ENCODE results near the gene RBMS3. TPM values are rescaled to one million over a fixed set of nuclear protein-coding genes. Genes with fewer than 3 reads are reported as not detected.

Gene RBMS3
- total and polyA plus RNA-seq, 2 of the 13 experiments (the other 11 are each of a cell fraction or from before 2014, with no cell fraction given), result not detected

GRCh38 chr3:29690686-29691353 is 409.9 kb downstream of the RBMS3 start:
- in situ Hi-C loops (cut with HindIII; ENCODE audit: extremely low pct_ligation_motif_present, low pct_unique_long_range_greater_than_20kb) (no loop called here), intact Hi-C loops (cut with micrococcal nuclease; ENCODE audit: unreplicated experiment) (no loop called here)
- Histone ChIP-seq H3K4me3 (replicated peaks in 1 of 3; ENCODE audit: insufficient read depth in 1 of 3, low read depth in 2 of 3, low read length in 3 of 3) (no peak overlapping the region), H2AFZ (ENCODE audit: low read length) (no peak overlapping the region), H3K79me2 (ENCODE audit: insufficient read depth, low read length) (no peaks in the 10 kb centered on the region), H3K27ac (ENCODE audit: extremely low read length, insufficient read depth, low read length) (no peak overlapping the region), H3K4me2 (ENCODE audit: low read depth, low read length) (no peak overlapping the region), H3K9me3 (ENCODE audit: low read length) (no peaks in the 10 kb centered on the region), H3K36me3 (replicated peaks in 1 of 2; ENCODE audit: control insufficient read depth in 1 of 2, insufficient read depth in 2 of 2, low read length in 2 of 2) (no peaks in the 10 kb centered on the region), H3K9ac (ENCODE audit: insufficient read depth, low read depth, low read length) (no peak overlapping the region), H3K27me3 (ENCODE audit: control insufficient read depth in 1 of 2, insufficient read depth in 2 of 2, low read length in 2 of 2) (no peaks in the 10 kb centered on the region), H3K4me1 (ENCODE audit: insufficient read depth, low read length) (no peaks in the 10 kb centered on the region), H4K20me1 (ENCODE audit: insufficient read depth, low read length) (no peaks in the 10 kb centered on the region)
- FAIRE-seq, result no peak
- ATAC-seq, result no peak
- BruUV-seq (replicated peaks), result no TSS peak
- TF ChIP-seq ZNF678 (CRISPR knock-in tag; IDR thresholded peaks at IDR 0.05), result no peak
- TF ChIP-seq TSC22D2 (CRISPR knock-in tag; IDR thresholded peaks at IDR 0.05; ENCODE audit: borderline replicate concordance), result no peak
- TF ChIP-seq RXRA (CRISPR knock-in tag; IDR thresholded peaks at IDR 0.05), result no peak
- TF ChIP-seq MED13 (CRISPR knock-in tag; IDR thresholded peaks at IDR 0.05), result no peak
- TF ChIP-seq, protein P1, sequence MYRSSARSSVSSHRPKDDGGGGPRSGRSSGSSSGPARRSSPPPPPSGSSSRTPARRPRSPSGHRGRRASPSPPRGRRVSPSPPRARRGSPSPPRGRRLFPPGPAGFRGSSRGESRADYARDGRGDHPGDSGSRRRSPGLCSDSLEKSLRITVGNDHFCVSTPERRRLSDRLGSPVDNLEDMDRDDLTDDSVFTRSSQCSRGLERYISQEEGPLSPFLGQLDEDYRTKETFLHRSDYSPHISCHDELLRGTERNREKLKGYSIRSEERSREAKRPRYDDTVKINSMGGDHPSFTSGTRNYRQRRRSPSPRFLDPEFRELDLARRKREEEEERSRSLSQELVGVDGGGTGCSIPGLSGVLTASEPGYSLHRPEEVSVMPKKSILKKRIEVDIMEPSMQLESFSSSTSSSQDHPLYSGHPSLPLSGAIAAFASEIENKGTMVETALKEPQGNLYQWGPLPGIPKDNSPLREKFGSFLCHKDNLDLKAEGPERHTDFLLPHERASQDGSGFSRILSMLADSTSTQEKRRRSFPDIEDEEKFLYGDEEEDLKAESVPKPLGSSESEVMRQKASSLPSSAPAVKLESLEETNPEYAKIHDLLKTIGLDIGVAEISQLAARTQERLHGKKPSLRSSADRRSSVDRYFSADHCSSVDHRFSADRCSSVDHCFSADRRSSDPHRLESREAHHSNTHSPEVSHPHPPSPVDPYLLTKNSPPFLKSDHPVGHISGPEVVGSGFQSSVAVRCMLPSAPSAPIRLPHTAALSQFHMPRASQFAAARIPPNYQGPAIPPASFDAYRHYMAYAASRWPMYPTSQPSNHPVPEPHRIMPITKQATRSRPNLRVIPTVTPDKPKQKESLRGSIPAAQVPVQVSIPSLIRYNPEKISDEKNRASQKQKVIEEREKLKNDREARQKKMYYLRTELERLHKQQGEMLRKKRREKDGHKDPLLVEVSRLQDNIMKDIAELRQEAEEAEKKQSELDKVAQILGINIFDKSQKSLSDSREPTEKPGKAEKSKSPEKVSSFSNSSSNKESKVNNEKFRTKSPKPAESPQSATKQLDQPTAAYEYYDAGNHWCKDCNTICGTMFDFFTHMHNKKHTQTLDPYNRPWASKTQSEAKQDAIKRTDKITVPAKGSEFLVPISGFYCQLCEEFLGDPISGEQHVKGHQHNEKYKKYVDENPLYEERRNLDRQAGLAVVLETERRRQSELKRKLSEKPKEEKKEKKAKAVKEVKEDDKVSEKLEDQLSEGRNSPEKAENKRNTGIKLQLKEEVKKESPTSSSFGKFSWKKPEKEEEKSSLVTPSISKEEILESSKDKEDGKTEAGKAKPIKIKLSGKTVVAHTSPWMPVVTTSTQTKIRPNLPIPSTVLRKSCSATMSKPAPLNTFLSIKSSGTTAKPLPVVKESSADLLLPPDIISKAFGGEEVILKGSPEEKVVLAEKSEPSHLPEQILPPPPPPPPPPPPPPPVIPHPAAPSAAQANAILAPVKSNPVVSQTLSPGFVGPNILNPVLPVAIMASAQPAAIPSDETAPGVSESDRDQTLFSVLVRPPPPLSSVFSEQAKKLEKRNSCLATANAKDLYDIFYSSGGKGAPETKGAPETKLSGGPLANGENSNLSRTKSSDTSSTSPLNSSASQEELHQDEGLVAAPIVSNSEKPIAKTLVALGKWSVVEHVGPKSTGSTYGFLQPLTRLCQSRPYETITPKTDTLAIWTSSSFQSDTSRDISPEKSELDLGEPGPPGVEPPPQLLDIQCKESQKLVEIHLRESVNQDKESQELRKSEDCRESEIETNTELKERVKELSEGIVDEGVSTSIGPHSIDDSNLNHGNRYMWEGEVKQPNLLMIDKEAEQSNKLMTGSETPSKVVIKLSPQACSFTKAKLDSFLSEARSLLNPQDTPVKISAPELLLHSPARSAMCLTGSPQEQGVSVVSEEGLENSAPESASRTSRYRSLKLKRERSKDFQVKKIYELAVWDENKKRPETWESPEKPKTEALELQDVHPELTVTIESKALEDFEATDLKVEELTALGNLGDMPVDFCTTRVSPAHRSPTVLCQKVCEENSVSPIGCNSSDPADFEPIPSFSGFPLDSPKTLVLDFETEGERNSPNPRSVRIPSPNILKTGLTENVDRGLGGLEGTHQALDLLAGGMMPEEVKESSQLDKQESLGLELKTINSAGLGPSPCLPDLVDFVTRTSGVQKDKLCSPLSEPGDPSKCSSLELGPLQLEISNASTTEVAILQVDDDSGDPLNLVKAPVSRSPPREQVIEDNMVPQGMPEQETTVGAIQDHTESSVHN (CRISPR knock-in tag; IDR thresholded peaks at IDR 0.05), result no peak
- no peak for TF ChIP-seq DNMT3B (CRISPR knock-in tag; conservative IDR thresholded peaks at IDR 0.05)
- no peak for TF ChIP-seq TEAD3 (CRISPR knock-in tag; optimal IDR thresholded peaks at IDR 0.05; ENCODE audit: borderline replicate concordance)
- WGBS (ENCODE audit: low lambda C conversion rate), result 47% methylated on average over 2 of the region's 2 CpGs
- no peak for DNase-seq (ENCODE audit: low spot score)
- ChIA-PET POLR2A (no interaction called here), CTCF (ENCODE audit: low intra/inter-chr PET ratio, low total read pairs) (no interaction called here)
